HepG2 (cell line): ENCODE results near the gene PLIN3. TPM values are rescaled to one million over a fixed set of nuclear protein-coding genes. Genes with fewer than 3 reads are reported as not detected.

Experiments
- BHLHE40 ChIP-seq: IDR thresholded peaks from 2 replicates; pipeline ENCODE4 v1.6.1; 2011; ENCODE audit warnings: low read length, improper control_type of control experiment
- CAMTA2 ChIP-seq: sonication (generic); formaldehyde crosslinking; IDR thresholded peaks from 2 replicates; pipeline ENCODE4 v1.4.0; 2020; ENCODE audit warnings: mild to moderate bottlenecking, missing genetic modification reagents, borderline replicate concordance
- NKX3-1 ChIP-seq: sonication (generic); formaldehyde crosslinking; IDR thresholded peaks from 2 replicates; pipeline ENCODE4 v1.5.0; 2020; ENCODE audit warnings: missing genetic modification reagents
- PPARG ChIP-seq: conservative IDR thresholded peaks from 2 replicates; pipeline ENCODE4 v1.6.1; 2016; ENCODE audit warnings: missing biosample characterization, missing genetic modification reagents
- RXRA ChIP-seq: sonication (generic); formaldehyde crosslinking; IDR thresholded peaks from 2 replicates; pipeline ENCODE4 v1.5.1; 2020; ENCODE audit warnings: missing genetic modification reagents
- SIX1 ChIP-seq: sonication (generic); formaldehyde crosslinking; IDR thresholded peaks from 2 replicates; pipeline ENCODE4 v1.4.0; 2020; ENCODE audit warnings: missing genetic modification reagents, borderline replicate concordance
- TBL1XR1 ChIP-seq: fragments of 150-350 bp; IDR thresholded peaks from 2 replicates; pipeline ENCODE4 v1.6.1; 2014; ENCODE audit warnings: borderline replicate concordance, low read length; ENCODE audit not compliant: partially characterized antibody
- TRIM24 ChIP-seq: sonication (generic); formaldehyde crosslinking; IDR thresholded peaks from 2 replicates; pipeline ENCODE4 v1.8.0; 2022; ENCODE audit warnings: mild to moderate bottlenecking, missing genetic modification reagents
- ZFP1 ChIP-seq: IDR thresholded peaks from 2 replicates; pipeline ENCODE4 v1.6.1; 2016
- ZFY ChIP-seq: sonication (generic); formaldehyde crosslinking; IDR thresholded peaks from 2 replicates; pipeline ENCODE4 v1.4.0; 2020; ENCODE audit warnings: missing genetic modification reagents
- ZKSCAN1 ChIP-seq: fragments of 150-350 bp; IDR thresholded peaks from 2 replicates; pipeline ENCODE4 v1.6.1; 2014; ENCODE audit warnings: low read length
- ZNF143 ChIP-seq: sonication (generic); formaldehyde crosslinking; IDR thresholded peaks from 2 replicates; pipeline ENCODE4 v1.4.0; 2020; ENCODE audit warnings: missing genetic modification reagents
- ZNF333 ChIP-seq: sonication (generic); formaldehyde crosslinking; IDR thresholded peaks from 2 replicates; pipeline ENCODE4 v1.4.0; 2020; ENCODE audit warnings: mild to moderate bottlenecking, missing genetic modification reagents, borderline replicate concordance
- ZNF558 ChIP-seq: sonication (generic); formaldehyde crosslinking; IDR thresholded peaks from 2 replicates; pipeline ENCODE4 v1.9.0; 2022; ENCODE audit warnings: mild to moderate bottlenecking, missing genetic modification reagents, borderline replicate concordance
- ZNF569 ChIP-seq: sonication (generic); formaldehyde crosslinking; IDR thresholded peaks from 2 replicates; pipeline ENCODE4 v1.5.0; 2020; ENCODE audit warnings: mild to moderate bottlenecking, missing genetic modification reagents, moderate library complexity, borderline replicate concordance
- ZNF724P ChIP-seq: sonication (generic); formaldehyde crosslinking; IDR thresholded peaks from 2 replicates; pipeline ENCODE4 v1.8.0; 2022; ENCODE audit warnings: missing genetic modification reagents, borderline replicate concordance
- ZNF768 ChIP-seq: sonication (generic); formaldehyde crosslinking; IDR thresholded peaks from 2 replicates; pipeline ENCODE4 v1.4.0; 2020; ENCODE audit warnings: missing genetic modification reagents
- ZNF839 ChIP-seq: sonication (generic); formaldehyde crosslinking; IDR thresholded peaks from 2 replicates; pipeline ENCODE4 v1.4.0; 2020; ENCODE audit warnings: missing genetic modification reagents, mild to moderate bottlenecking, borderline replicate concordance
- ZNF883 ChIP-seq: sonication (generic); formaldehyde crosslinking; IDR thresholded peaks from 2 replicates; pipeline ENCODE4 v1.5.1; 2020; ENCODE audit warnings: mild to moderate bottlenecking, missing genetic modification reagents; ENCODE audit errors: not compliant biosample characterization
- ZSCAN21 ChIP-seq: sonication (generic); formaldehyde crosslinking; IDR thresholded peaks from 2 replicates; pipeline ENCODE4 v1.8.0; 2022; ENCODE audit warnings: mild to moderate bottlenecking, missing genetic modification reagents, moderate library complexity, borderline replicate concordance
- polyA plus RNA-seq, 8 experiments: library from polyadenylated mRNA; depleted of rRNA in 3 of 8; stranded (reverse) in 7 of 8; unstranded in 1 of 8; fragments of >200 nt; fragmentation: Illumina TruSeq in 4 of 8; extraction: Trizol in 4 of 8; gene quantifications; 2 replicates each; pipeline versions ENCODE4 v1.2.1 to v1.2.3, GENCODE V29; 2011 to 2016; ENCODE audit warnings: low read depth in 4 of 8, missing spikeins in 1 of 8, mixed read lengths in 1 of 8; ENCODE audit not compliant: insufficient read depth in 1 of 8
- total RNA-seq, 5 experiments: library from RNA; depleted of rRNA; stranded (reverse); fragments of >200 nt; fragmentation: Illumina TruSeq; extraction: Trizol; gene quantifications; 2 replicates each; pipeline ENCODE4 v1.2.3, GENCODE V29; 2016; ENCODE audit warnings: low read depth in 1 of 5
- TF ChIP-seq, protein P1 (sequence below), 2 experiments: fragments of 450-650 bp in 1 of 2; sonication (generic) in 1 of 2; formaldehyde crosslinking; IDR thresholded peaks; 2 replicates each; pipeline versions ENCODE4 v1.5.0 to v1.8.0; 2020 to 2022; ENCODE audit warnings: mild to moderate bottlenecking in 1 of 2, missing genetic modification reagents in 1 of 2
- TF ChIP-seq, protein P2 (sequence below): sonication (generic); formaldehyde crosslinking; IDR thresholded peaks from 2 replicates; pipeline ENCODE4 v1.4.0; 2020; ENCODE audit warnings: missing genetic modification reagents, borderline replicate concordance
- TF ChIP-seq, protein P3 (sequence below): sonication (generic); formaldehyde crosslinking; IDR thresholded peaks from 2 replicates; pipeline ENCODE4 v1.5.0; 2020; ENCODE audit warnings: mild to moderate bottlenecking, missing genetic modification reagents
- TF ChIP-seq, protein P4 (sequence below): sonication (generic); formaldehyde crosslinking; conservative IDR thresholded peaks from 2 replicates; pipeline ENCODE4 v1.8.0; 2022; ENCODE audit warnings: mild to moderate bottlenecking, moderate library complexity, missing genetic modification reagents

Gene PLIN3
- total and polyA plus RNA-seq, 2 of the 13 experiments (the other 11 are each of a cell fraction or from before 2014, with no cell fraction given), result 49.3 to 57.9 TPM

DNA sequence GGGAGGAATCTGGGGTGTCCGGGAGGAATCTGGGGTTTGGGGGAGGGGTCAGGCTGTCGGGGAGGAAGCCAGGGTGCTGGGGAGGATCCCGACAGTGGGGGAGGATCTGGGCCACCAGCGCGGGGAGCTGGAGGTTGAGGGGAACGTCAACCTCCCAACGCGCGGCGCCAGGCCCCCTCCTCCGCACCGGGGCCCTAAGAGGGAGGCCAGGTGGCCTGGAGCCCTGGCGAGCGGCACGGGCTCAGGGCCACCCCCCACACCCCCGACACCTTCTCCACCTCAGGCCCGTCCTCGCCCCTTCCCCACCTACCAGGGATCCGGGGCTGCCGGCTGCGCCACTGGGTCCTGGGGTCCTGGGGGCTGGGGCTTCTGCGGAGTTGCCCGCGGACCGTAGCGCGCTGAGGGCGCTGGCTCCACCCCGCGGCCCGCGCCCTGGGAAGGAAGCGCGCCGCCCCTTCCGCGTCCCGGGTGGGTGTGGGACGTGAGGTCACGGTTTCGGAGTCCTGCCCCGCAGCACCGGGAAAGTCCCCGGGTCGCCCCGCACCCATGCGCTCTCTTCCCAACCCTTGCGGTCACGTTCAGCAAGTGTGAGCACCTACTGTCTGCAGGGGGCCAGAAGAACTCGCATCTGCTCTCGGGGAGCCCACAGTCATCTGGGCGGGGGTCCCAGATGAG lies 36.0 kb downstream of the PLIN3 start, which contains the start of gene TICAM1 (continued):
- TF ChIP-seq, protein P1, sequence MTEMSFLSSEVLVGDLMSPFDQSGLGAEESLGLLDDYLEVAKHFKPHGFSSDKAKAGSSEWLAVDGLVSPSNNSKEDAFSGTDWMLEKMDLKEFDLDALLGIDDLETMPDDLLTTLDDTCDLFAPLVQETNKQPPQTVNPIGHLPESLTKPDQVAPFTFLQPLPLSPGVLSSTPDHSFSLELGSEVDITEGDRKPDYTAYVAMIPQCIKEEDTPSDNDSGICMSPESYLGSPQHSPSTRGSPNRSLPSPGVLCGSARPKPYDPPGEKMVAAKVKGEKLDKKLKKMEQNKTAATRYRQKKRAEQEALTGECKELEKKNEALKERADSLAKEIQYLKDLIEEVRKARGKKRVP (CRISPR knock-in tag; IDR thresholded peaks at IDR 0.05), result no peak
- TF ChIP-seq ZNF768 (peak; percentile 56; the same call in 1 of the 2 replicates), ZFP1 (no peak), TRIM24 (CRISPR knock-in tag) (no peak), BHLHE40 (no peak), ZNF333 (CRISPR knock-in tag) (no peak; the same call in 1 of the 2 replicates), ZNF558 (no peak), ZNF883 (CRISPR knock-in tag) (peak; percentile 92), ZFY (peak; percentile 70), SIX1 (no peak), ZNF569 (CRISPR knock-in tag) (no peak), CAMTA2 (CRISPR knock-in tag) (no peak), RXRA (CRISPR knock-in tag) (peak; percentile 37; the same call in 1 of the 2 replicates), TBL1XR1 (no peak), ZKSCAN1 (no peak), PPARG (CRISPR knock-in tag) (no peak), ZNF839 (no peak), ZNF724P (CRISPR knock-in tag) (no peak), NKX3-1 (no peak), ZNF143 (CRISPR knock-in tag) (peak; percentile 4; the same call in 1 of the 2 replicates), ZSCAN21 (CRISPR knock-in tag) (no peak; the same call in 1 of the 2 replicates)
- TF ChIP-seq, protein P2, sequence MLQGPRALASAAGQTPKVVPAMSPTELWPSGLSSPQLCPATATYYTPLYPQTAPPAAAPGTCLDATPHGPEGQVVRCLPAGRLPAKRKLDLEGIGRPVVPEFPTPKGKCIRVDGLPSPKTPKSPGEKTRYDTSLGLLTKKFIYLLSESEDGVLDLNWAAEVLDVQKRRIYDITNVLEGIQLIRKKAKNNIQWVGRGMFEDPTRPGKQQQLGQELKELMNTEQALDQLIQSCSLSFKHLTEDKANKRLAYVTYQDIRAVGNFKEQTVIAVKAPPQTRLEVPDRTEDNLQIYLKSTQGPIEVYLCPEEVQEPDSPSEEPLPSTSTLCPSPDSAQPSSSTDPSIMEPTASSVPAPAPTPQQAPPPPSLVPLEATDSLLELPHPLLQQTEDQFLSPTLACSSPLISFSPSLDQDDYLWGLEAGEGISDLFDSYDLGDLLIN (CRISPR knock-in tag), result no peak
- TF ChIP-seq, protein P3, sequence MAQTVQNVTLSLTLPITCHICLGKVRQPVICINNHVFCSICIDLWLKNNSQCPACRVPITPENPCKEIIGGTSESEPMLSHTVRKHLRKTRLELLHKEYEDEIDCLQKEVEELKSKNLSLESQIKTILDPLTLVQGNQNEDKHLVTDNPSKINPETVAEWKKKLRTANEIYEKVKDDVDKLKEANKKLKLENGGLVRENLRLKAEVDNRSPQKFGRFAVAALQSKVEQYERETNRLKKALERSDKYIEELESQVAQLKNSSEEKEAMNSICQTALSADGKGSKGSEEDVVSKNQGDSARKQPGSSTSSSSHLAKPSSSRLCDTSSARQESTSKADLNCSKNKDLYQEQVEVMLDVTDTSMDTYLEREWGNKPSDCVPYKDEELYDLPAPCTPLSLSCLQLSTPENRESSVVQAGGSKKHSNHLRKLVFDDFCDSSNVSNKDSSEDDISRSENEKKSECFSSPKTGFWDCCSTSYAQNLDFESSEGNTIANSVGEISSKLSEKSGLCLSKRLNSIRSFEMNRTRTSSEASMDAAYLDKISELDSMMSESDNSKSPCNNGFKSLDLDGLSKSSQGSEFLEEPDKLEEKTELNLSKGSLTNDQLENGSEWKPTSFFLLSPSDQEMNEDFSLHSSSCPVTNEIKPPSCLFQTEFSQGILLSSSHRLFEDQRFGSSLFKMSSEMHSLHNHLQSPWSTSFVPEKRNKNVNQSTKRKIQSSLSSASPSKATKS (CRISPR knock-in tag), result no peak
- TF ChIP-seq, protein P4, sequence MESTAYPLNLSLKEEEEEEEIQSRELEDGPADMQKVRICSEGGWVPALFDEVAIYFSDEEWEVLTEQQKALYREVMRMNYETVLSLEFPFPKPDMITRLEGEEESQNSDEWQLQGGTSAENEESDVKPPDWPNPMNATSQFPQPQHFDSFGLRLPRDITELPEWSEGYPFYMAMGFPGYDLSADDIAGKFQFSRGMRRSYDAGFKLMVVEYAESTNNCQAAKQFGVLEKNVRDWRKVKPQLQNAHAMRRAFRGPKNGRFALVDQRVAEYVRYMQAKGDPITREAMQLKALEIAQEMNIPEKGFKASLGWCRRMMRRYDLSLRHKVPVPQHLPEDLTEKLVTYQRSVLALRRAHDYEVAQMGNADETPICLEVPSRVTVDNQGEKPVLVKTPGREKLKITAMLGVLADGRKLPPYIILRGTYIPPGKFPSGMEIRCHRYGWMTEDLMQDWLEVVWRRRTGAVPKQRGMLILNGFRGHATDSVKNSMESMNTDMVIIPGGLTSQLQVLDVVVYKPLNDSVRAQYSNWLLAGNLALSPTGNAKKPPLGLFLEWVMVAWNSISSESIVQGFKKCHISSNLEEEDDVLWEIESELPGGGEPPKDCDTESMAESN, result peak; percentile 49; the same call in 1 of the 2 replicates
